GM12878 (cell line): ENCODE measurements around the gene ZSWIM6. TPM values are rescaled to one million over a fixed set of nuclear protein-coding genes. Genes with fewer than 3 reads are reported as not detected.

Source experiments
- ATF3 ChIP-seq: IDR thresholded peaks from 2 replicates; pipeline ENCODE4 v1.6.1; 2011; ENCODE audit warnings: low read depth, mild to moderate bottlenecking, low read length, moderate library complexity, borderline replicate concordance; ENCODE audit errors: extremely low read depth
- BCL3 ChIP-seq: IDR thresholded peaks from 2 replicates; pipeline ENCODE4 v1.6.1; 2011; ENCODE audit warnings: borderline replicate concordance, low read depth, mild to moderate bottlenecking, moderate library complexity, low read length; ENCODE audit not compliant: insufficient read depth, poor library complexity, severe bottlenecking
- CBX5 ChIP-seq: sonication (generic); IDR thresholded peaks from 2 replicates; pipeline ENCODE4 v1.6.1; 2016; ENCODE audit warnings: low read depth, moderate library complexity, mild to moderate bottlenecking, inconsistent platforms
- CHD1 ChIP-seq: IDR thresholded peaks from 2 replicates; pipeline ENCODE4 v1.6.1; 2012; ENCODE audit warnings: low read depth, low read length, improper control_type of control experiment
- CTCF ChIP-seq, 3 experiments: IDR thresholded peaks in 2 of 3; conservative IDR thresholded peaks in 1 of 3; 2 replicates each; pipeline ENCODE4 v1.5.1; 2011; ENCODE audit warnings: low read depth in 3 of 3, low read length in 3 of 3, mild to moderate bottlenecking in 3 of 3, control low read depth in 2 of 3, moderate library complexity in 2 of 3, inconsistent platforms in 1 of 3, mixed read lengths in 1 of 3; ENCODE audit not compliant: control insufficient read depth in 2 of 3, insufficient read depth in 1 of 3; ENCODE audit errors: extremely low read depth in 1 of 3
- DPF2 ChIP-seq: fragments of 450-650 bp; IDR thresholded peaks from 2 replicates; pipeline ENCODE4 v1.6.1; 2017; ENCODE audit warnings: mild to moderate bottlenecking
- EZH2 ChIP-seq: IDR thresholded peaks from 2 replicates; pipeline ENCODE4 v1.6.1; 2012; ENCODE audit warnings: low read depth, mild to moderate bottlenecking, control low read depth, inconsistent platforms, low read length, borderline replicate concordance; ENCODE audit not compliant: control insufficient read depth
- MYC ChIP-seq: IDR thresholded peaks from 2 replicates; pipeline ENCODE4 v1.6.1; 2011; ENCODE audit warnings: mild to moderate bottlenecking, low read length, moderate library complexity, inconsistent platforms; ENCODE audit not compliant: insufficient read depth, insufficient replicate concordance, insufficient read length, severe bottlenecking
- NR2C1 ChIP-seq: fragments of 450-650 bp; IDR thresholded peaks from 2 replicates; pipeline ENCODE4 v1.6.1; 2017; ENCODE audit warnings: antibody characterized with exemption, mild to moderate bottlenecking, moderate library complexity
- PBX3 ChIP-seq: IDR thresholded peaks from 2 replicates; pipeline ENCODE4 v1.6.1; 2011; ENCODE audit warnings: mild to moderate bottlenecking, low read depth, low read length, moderate library complexity; ENCODE audit not compliant: insufficient replicate concordance
- PKNOX1 ChIP-seq: fragments of 450-650 bp; IDR thresholded peaks from 2 replicates; pipeline ENCODE4 v1.6.1; 2016; ENCODE audit warnings: mild to moderate bottlenecking
- PRDM15 ChIP-seq: fragments of 450-650 bp; formaldehyde crosslinking; IDR thresholded peaks from 2 replicates; pipeline ENCODE4 v1.4.0; 2020; ENCODE audit warnings: mild to moderate bottlenecking, moderate library complexity
- RBBP5 ChIP-seq: fragments of 200-600 bp; sonication (generic); conservative IDR thresholded peaks from 2 replicates; pipeline ENCODE4 v1.6.1; 2016
- RFX5 ChIP-seq: IDR thresholded peaks from 2 replicates; pipeline ENCODE4 v1.6.1; 2011; ENCODE audit warnings: low read depth, low read length, improper control_type of control experiment
- SIN3A ChIP-seq: IDR thresholded peaks from 2 replicates; pipeline ENCODE4 v1.6.1; 2012; ENCODE audit warnings: low read depth, low read length, improper control_type of control experiment
- SIX5 ChIP-seq: IDR thresholded peaks from 2 replicates; pipeline ENCODE4 v1.6.1; 2011; ENCODE audit warnings: mild to moderate bottlenecking, low read depth, low read length, moderate library complexity; ENCODE audit not compliant: severe bottlenecking
- SMARCA5 ChIP-seq: fragments of 450-650 bp; IDR thresholded peaks from 2 replicates; pipeline ENCODE4 v1.6.1; 2017; ENCODE audit warnings: mild to moderate bottlenecking
- ZSCAN29 ChIP-seq: fragments of 450-650 bp; IDR thresholded peaks from 2 replicates; pipeline ENCODE4 v1.6.1; 2017; ENCODE audit warnings: mild to moderate bottlenecking, moderate library complexity
- polyA plus RNA-seq, 11 experiments: library from polyadenylated mRNA; depleted of rRNA in 4 of 11; unstranded in 6 of 11; stranded (reverse) in 5 of 11; fragments of >200 nt; fragmentation: Nextera tagmentation in 4 of 11; fragmentation: Illumina TruSeq in 1 of 11; extraction: Ambion mirVana in 4 of 11; extraction: Trizol in 1 of 11; gene quantifications; 1 replicate in 1 of 11; 2 replicates in 10 of 11; pipeline versions ENCODE4 v1.2.1 to v1.2.3, GENCODE V29; 2011 to 2016; ENCODE audit warnings: inconsistent platforms in 2 of 11, missing spikeins in 2 of 11, low read depth in 1 of 11
- total RNA-seq, 4 experiments: library from RNA; depleted of rRNA in 3 of 4; stranded (reverse); fragments of >200 nt in 3 of 4; fragmentation: Illumina TruSeq in 1 of 4; extraction: Trizol in 1 of 4; gene quantifications; 2 replicates each; pipeline versions ENCODE4 v1.2.1 to v1.2.3, GENCODE V29; 2013 to 2021

Gene ZSWIM6
- total and polyA plus RNA-seq, 10 of the 15 experiments (the other 5 are each of a cell fraction or from before 2014, with no cell fraction given): 0.53 to 6.2 (median 3.4) TPM

GRCh38 chr5:61331407-61332357, at the start of gene ZSWIM6 (continued):
- TF ChIP-seq PBX3 (no peak), NR2C1 (no peak), RFX5 (0 out of 2 replicates have a peak, but pooled peaks have one; percentile 12), SIX5 (no peak), BCL3 (no peak), ATF3 (no peak), EZH2 (no peak), CBX5 (no peak), RBBP5 (no peak), ZSCAN29 (peak; percentile 27; the same call in 1 of the 2 replicates), PKNOX1 (no peak), PRDM15 (CRISPR knock-in tag) (no peak), MYC (no peak), CTCF (IDR thresholded peaks at IDR 0.05 in 2 of 3, conservative IDR thresholded peaks at IDR 0.05 in 1 of 3; ENCODE audit: control insufficient read depth in 2 of 3, extremely low read depth in 1 of 3, insufficient read depth in 1 of 3, low read depth in 3 of 3, low read length in 3 of 3) (no peak), SMARCA5 (peak; percentile 83), CHD1 (no peak), SIN3A (peak; percentile 13; the same call in 1 of the 2 replicates), DPF2 (no peak)
